GM12865 (cell line): Measurements from ENCODE around the gene C6orf62.
"Not testable (repeated sequence)": the region's sequence is repeated elsewhere in the genome, so short reads cannot be mapped to it uniquely, and the experiment has no call there.

Experiments
- DNase-seq: peaks from one replicate; pipeline ENCODE4 v3.0.0; 2010; ENCODE audit warnings: low read depth
- H3K4me3 ChIP-seq: 2 replicates; pipeline ENCODE4 v1.5.1; 2011; ENCODE audit warnings: mild to moderate bottlenecking, low read depth, low read length, control low read depth
- CTCF ChIP-seq: IDR thresholded peaks from 2 replicates; pipeline ENCODE4 v1.5.1; 2011; ENCODE audit warnings: low read length, control low read depth, low read depth, inconsistent platforms; ENCODE audit not compliant: insufficient read depth; ENCODE audit errors: missing control alignments

Gene C6orf62

DNA sequence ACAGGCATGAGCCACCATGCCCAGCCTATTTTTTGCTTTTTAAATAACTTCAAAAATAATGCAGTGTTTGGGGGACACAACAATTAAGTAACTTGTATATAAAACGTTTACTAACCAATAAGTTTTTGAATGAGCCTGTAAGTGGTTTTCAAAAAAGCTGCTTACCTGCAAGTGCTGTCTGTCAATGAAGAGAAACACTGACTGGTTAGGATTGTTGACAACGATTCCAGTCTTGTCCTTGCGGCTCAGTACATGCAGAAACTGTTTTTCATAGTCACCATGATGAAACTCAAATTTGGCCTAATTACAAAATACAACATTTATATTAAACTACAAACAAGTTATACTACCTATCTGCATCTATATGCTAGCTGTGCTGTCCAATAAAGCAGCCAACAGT is 10.3 kb downstream of the C6orf62 start:
- no peak for TF ChIP-seq CTCF
- no peak for DNase-seq
- H3K4me3 ChIP-seq, result no peak overlapping the region

DNA sequence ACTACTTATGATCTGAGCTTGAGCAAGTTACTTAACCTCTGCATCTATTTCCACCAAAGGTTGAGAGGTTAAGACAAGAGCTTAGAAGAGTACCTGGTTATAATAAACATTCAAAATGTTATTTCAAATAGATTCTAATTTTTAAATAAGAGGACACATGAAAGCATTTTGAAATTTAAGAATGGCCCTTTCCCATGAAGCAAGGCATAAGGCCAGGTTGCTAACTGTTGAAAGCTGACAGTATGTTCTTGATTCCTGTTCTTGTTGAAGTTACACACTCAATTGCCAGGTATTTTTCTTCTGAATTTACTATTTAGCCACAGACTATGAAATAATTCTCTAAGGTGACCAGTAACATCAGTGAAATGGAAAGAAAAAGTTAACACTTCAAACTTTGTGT is 14.5 kb downstream of the C6orf62 start:
- DNase-seq, result no peak
- H3K4me3 ChIP-seq, result no peak overlapping the region
- TF ChIP-seq CTCF, result no peak

DNA sequence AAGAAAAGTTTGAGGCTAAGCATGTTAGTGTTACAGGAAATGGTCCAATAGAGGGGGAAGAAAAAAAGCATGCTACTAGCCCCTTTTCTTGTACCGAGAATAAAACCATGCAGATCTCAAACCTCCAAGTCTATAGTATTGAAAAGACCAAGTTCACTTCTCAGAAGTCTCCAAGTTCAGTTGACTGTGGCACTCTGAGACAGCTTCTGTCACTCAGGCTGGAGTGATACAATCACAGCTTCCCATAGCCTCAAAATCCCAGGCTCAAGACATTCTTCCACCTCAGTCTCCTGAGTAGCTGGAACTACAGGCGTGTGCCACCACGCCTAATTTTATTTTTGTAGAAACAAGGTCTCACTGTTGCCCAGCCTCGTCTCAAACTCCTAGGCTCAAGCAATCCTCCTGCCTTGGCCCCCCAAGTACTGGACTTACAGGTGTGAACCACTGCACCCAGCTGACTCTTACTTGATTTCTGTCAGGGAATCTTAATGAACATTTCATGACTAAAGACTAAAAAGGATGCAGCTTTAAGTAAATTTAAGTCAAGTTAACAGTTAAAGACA is 16.2 kb downstream of the C6orf62 start:
- TF ChIP-seq CTCF, result no peak
- DNase-seq, result no peak
- H3K4me3 ChIP-seq, result no peak overlapping the region

- no peak overlapping the region for H3K4me3 ChIP-seq
- DNase-seq, result no peak
- TF ChIP-seq CTCF, result no peak
Measured at GRCh38 chr6:24699521-24700359, 19.2 kb downstream of the C6orf62 start.

GRCh38 chr6:24696097-24696496 is 22.9 kb downstream of the C6orf62 start:
- TF ChIP-seq CTCF, result no peak
- DNase-seq, result no peak
- no peak overlapping the region for H3K4me3 ChIP-seq

- H3K4me3 ChIP-seq, result not testable (repeated sequence)
- peak; percentile 28 for TF ChIP-seq CTCF
- DNase-seq, result peak; percentile 56
Measured at GRCh38 chr6:24695635-24696034, 23.3 kb downstream of the C6orf62 start.
